Central memory CD8-positive, alpha-beta T cell (primary cell): ENCODE measurements around the gene SORCS2.

Experiments used
- ATAC-seq: fragments of 150-1000 bp; cut with Tn5 transposase; replicated peaks from 2 replicates; pipeline ENCODE4 v1.10.0; 2022; ENCODE audit warnings: mild to moderate bottlenecking, moderate FRiP score, moderate number of reproducible peaks; ENCODE audit not compliant: poor library complexity, severe bottlenecking; ENCODE audit errors: extremely low read depth
- DNase-seq, 2 donors: peaks; one replicate each; pipeline ENCODE4 v3.0.0; 2021; ENCODE audit warnings: low spot score in 2 of 2
- H3K27ac Mint-ChIP-seq: one replicate; pipeline ENCODE4 v1.8.0; 2022; ENCODE audit warnings: low read depth, mild to moderate bottlenecking, moderate library complexity, mixed read lengths
- H3K27me3 Mint-ChIP-seq: one replicate; pipeline ENCODE4 v1.8.0; 2022; ENCODE audit warnings: mixed read lengths
- H3K36me3 Mint-ChIP-seq: one replicate; pipeline ENCODE4 v1.8.0; 2022; ENCODE audit warnings: mild to moderate bottlenecking, moderate library complexity, mixed read lengths; ENCODE audit not compliant: insufficient read depth
- H3K4me1 Mint-ChIP-seq: one replicate; pipeline ENCODE4 v1.8.0; 2022; ENCODE audit warnings: mixed read lengths
- H3K4me3 Mint-ChIP-seq: one replicate; pipeline ENCODE4 v1.8.0; 2022; ENCODE audit warnings: mild to moderate bottlenecking, moderate library complexity, mixed read lengths
- H3K9me3 Mint-ChIP-seq: one replicate; pipeline ENCODE4 v1.8.0; 2022; ENCODE audit warnings: mixed read lengths

The SORCS2 gene

GRCh38 chr4:7473081-7473480, 280.7 kb downstream of the SORCS2 start:
- Mint-ChIP-seq H3K9me3 (no peaks in the 10 kb centered on the region), H3K27me3 (peaks cover 36% of the 10 kb centered on the region), H3K4me3 (no peak overlapping the region), H3K4me1 (no peaks in the 10 kb centered on the region), H3K36me3 (no peaks in the 10 kb centered on the region), H3K27ac (no peak overlapping the region)
- DNase-seq (no peak), ATAC-seq (no peak)

GRCh38 chr4:7474320-7474719, 282.0 kb downstream of the SORCS2 start:
- H3K4me1 Mint-ChIP-seq = no peaks in the 10 kb centered on the region
- H3K9me3 Mint-ChIP-seq = no peaks in the 10 kb centered on the region
- ATAC-seq = no peak
- peaks cover 36% of the 10 kb centered on the region for H3K27me3 Mint-ChIP-seq
- H3K27ac Mint-ChIP-seq = no peak overlapping the region
- DNase-seq = no peak
- no peaks in the 10 kb centered on the region for H3K36me3 Mint-ChIP-seq
- no peak overlapping the region for H3K4me3 Mint-ChIP-seq

- Mint-ChIP-seq H3K4me1 (no peaks in the 10 kb centered on the region), H3K36me3 (no peaks in the 10 kb centered on the region), H3K27me3 (peaks cover 33% of the 10 kb centered on the region), H3K9me3 (no peaks in the 10 kb centered on the region), H3K27ac (no peak overlapping the region), H3K4me3 (no peak overlapping the region)
- ATAC-seq (no peak), DNase-seq (no peak)
Measured at GRCh38 chr4:7475207-7475606, 282.9 kb downstream of the SORCS2 start.

GRCh38 chr4:7476820-7477219, 284.5 kb downstream of the SORCS2 start:
- H3K4me3 Mint-ChIP-seq = no peak overlapping the region

GRCh38 chr4:7477695-7478094, 285.4 kb downstream of the SORCS2 start:
- no peaks in the 10 kb centered on the region for H3K4me1 Mint-ChIP-seq
- H3K36me3 Mint-ChIP-seq = no peaks in the 10 kb centered on the region
- DNase-seq = no peak
- peaks cover 8% of the 10 kb centered on the region for H3K27me3 Mint-ChIP-seq
- ATAC-seq = no peak
- no peak overlapping the region for H3K4me3 Mint-ChIP-seq
- H3K9me3 Mint-ChIP-seq = no peaks in the 10 kb centered on the region
- no peak overlapping the region for H3K27ac Mint-ChIP-seq

More at GRCh38 chr4:7476820-7477219, 284.5 kb downstream of the SORCS2 start:
- DNase-seq = no peak
- no peaks in the 10 kb centered on the region for H3K9me3 Mint-ChIP-seq
- no peak overlapping the region for H3K27ac Mint-ChIP-seq
- no peaks in the 10 kb centered on the region for H3K4me1 Mint-ChIP-seq
- H3K36me3 Mint-ChIP-seq = no peaks in the 10 kb centered on the region
- ATAC-seq = no peak
- peaks cover 16% of the 10 kb centered on the region for H3K27me3 Mint-ChIP-seq

- no peaks in the 10 kb centered on the region for H3K4me1 Mint-ChIP-seq
- no peak overlapping the region for H3K4me3 Mint-ChIP-seq
- H3K9me3 Mint-ChIP-seq = no peaks in the 10 kb centered on the region
- H3K36me3 Mint-ChIP-seq = no peaks in the 10 kb centered on the region
- no peak overlapping the region for H3K27ac Mint-ChIP-seq
- DNase-seq (no peak), ATAC-seq (no peak)
- H3K27me3 Mint-ChIP-seq = peaks cover under 1% of the 10 kb centered on the region
Measured at GRCh38 chr4:7478665-7479064, 286.3 kb downstream of the SORCS2 start.

- ATAC-seq (no peak), DNase-seq (no peak)
- Mint-ChIP-seq H3K4me1 (no peaks in the 10 kb centered on the region), H3K27ac (no peak overlapping the region), H3K4me3 (no peak overlapping the region), H3K27me3 (peaks cover 19% of the 10 kb centered on the region), H3K36me3 (no peaks in the 10 kb centered on the region), H3K9me3 (no peaks in the 10 kb centered on the region)
Measured at GRCh38 chr4:7480423-7480822, 288.1 kb downstream of the SORCS2 start.

- Mint-ChIP-seq H3K9me3 (no peaks in the 10 kb centered on the region), H3K36me3 (no peaks in the 10 kb centered on the region), H3K4me3 (no peak overlapping the region), H3K27me3 (peaks cover 22% of the 10 kb centered on the region), H3K27ac (no peak overlapping the region), H3K4me1 (no peaks in the 10 kb centered on the region)
- DNase-seq = no peak
- no peak for ATAC-seq
Measured at GRCh38 chr4:7481227-7481626, 288.9 kb downstream of the SORCS2 start.

GRCh38 chr4:7485096-7485495, 292.8 kb downstream of the SORCS2 start:
- DNase-seq = no peak
- Mint-ChIP-seq H3K36me3 (no peaks in the 10 kb centered on the region), H3K4me1 (no peaks in the 10 kb centered on the region), H3K9me3 (no peaks in the 10 kb centered on the region), H3K4me3 (no peak overlapping the region), H3K27ac (no peak overlapping the region), H3K27me3 (peaks cover 61% of the 10 kb centered on the region)
- ATAC-seq = no peak

GRCh38 chr4:7486101-7486500, 293.8 kb downstream of the SORCS2 start:
- Mint-ChIP-seq H3K36me3 (no peaks in the 10 kb centered on the region), H3K4me3 (no peak overlapping the region), H3K27me3 (peaks cover 71% of the 10 kb centered on the region), H3K4me1 (no peaks in the 10 kb centered on the region), H3K9me3 (no peaks in the 10 kb centered on the region), H3K27ac (no peak overlapping the region)
- DNase-seq = no peak
- no peak for ATAC-seq

- no peak for DNase-seq
- no peaks in the 10 kb centered on the region for H3K9me3 Mint-ChIP-seq
- H3K4me3 Mint-ChIP-seq = no peak overlapping the region
- H3K27ac Mint-ChIP-seq = no peak overlapping the region
- peaks cover 85% of the 10 kb centered on the region for H3K27me3 Mint-ChIP-seq
- no peak for ATAC-seq
- H3K36me3 Mint-ChIP-seq = no peaks in the 10 kb centered on the region
- no peaks in the 10 kb centered on the region for H3K4me1 Mint-ChIP-seq
Measured at GRCh38 chr4:7487502-7487901, 295.2 kb downstream of the SORCS2 start.

- H3K4me1 Mint-ChIP-seq = no peaks in the 10 kb centered on the region
- peaks cover 85% of the 10 kb centered on the region for H3K27me3 Mint-ChIP-seq
- H3K36me3 Mint-ChIP-seq = no peaks in the 10 kb centered on the region
- H3K27ac Mint-ChIP-seq = no peak overlapping the region
- no peak overlapping the region for H3K4me3 Mint-ChIP-seq
- ATAC-seq (no peak), DNase-seq (no peak)
- no peaks in the 10 kb centered on the region for H3K9me3 Mint-ChIP-seq
Measured at GRCh38 chr4:7487998-7488671, 295.8 kb downstream of the SORCS2 start.

- no peaks in the 10 kb centered on the region for H3K9me3 Mint-ChIP-seq
- peaks cover 56% of the 10 kb centered on the region for H3K27me3 Mint-ChIP-seq
- H3K36me3 Mint-ChIP-seq = no peaks in the 10 kb centered on the region
- no peak for ATAC-seq
- DNase-seq = no peak
- no peak overlapping the region for H3K27ac Mint-ChIP-seq
- H3K4me1 Mint-ChIP-seq = no peaks in the 10 kb centered on the region
- H3K4me3 Mint-ChIP-seq = no peak overlapping the region
Measured at GRCh38 chr4:7491915-7492314, 299.6 kb downstream of the SORCS2 start.
